Measurements from ENCODE around the gene ABLIM3.

DNA sequence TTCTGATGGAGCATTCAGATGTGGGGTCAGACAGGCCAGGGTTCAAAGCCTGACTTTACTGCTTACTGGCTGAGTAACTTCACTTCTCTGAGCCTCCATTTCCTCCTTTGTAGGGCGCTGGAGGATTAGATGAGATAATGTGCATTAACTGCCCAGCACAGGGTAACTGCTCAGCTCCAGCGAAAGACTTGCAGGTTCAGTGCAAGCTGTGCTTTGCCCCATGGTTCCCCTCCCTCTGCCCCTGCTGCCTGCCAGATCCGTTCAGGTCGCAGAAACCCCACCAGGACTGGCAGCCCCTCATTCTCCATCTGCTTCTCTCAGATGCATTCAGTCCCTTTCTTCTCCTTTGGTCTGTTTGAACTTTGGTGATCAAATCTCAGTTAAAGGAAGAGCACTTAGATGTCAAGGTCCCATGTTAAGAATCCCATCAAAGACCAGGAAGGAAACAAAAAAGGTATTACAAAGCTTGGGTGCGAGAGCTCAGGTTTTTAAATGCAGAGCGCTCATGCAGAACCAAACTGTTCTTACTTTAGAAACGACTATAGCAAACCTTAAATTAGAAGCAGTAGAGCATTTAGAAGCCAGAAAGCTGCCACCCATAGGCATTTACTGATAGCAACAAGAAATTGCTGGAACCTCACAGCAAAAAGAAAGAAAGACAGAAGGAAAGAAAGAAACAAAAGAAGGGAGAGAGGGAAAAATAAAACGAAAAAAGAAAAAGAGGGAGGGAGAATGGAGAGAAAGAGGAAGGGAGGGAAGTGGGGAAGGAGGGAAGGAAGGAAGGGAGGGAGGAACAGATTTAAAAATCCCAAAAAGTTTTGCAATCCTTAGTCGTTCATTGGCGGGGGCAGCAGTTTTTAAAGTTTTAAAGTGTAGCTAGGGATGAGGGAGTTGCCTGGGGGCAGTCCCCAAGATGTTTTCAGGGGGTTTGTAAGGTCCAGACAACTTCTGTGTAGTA lies 153.9 kb downstream of the ABLIM3 start:
- no peak for TF ChIP-seq ZNF384 (IDR thresholded peaks at IDR 0.05)
- TF ChIP-seq SUZ12 (IDR thresholded peaks at IDR 0.05) = no peak
- no peak for TF ChIP-seq HDGF (IDR thresholded peaks at IDR 0.05; ENCODE audit: borderline replicate concordance)
- TF ChIP-seq SP1 (IDR thresholded peaks at IDR 0.05) = no peak
- TF ChIP-seq BHLHE40 (IDR thresholded peaks at IDR 0.05; ENCODE audit: borderline replicate concordance) = no peak
- TF ChIP-seq FOXA1 (IDR thresholded peaks at IDR 0.05) = no peak
- no peak for TF ChIP-seq FOXM1 (IDR thresholded peaks at IDR 0.05; ENCODE audit: borderline replicate concordance)
- TF ChIP-seq NFRKB (IDR thresholded peaks at IDR 0.05) = no peak
- TF ChIP-seq LEF1 (IDR thresholded peaks at IDR 0.05; ENCODE audit: borderline replicate concordance) = no peak
- TF ChIP-seq ELF4 (IDR thresholded peaks at IDR 0.05) = no peak
- TF ChIP-seq FOXK2 (IDR thresholded peaks at IDR 0.05) = no peak
- no peak for TF ChIP-seq L3MBTL2 (conservative IDR thresholded peaks at IDR 0.05)
- no peak for TF ChIP-seq TARDBP (IDR thresholded peaks at IDR 0.05)
- TF ChIP-seq ARNT (IDR thresholded peaks at IDR 0.05) = no peak
